ENCODE data around the gene SNRPD3.
A peak's percentile ranks its signal among the peaks of the same experiment; 100 is the strongest.
"Not testable (repeated sequence)": the region's sequence is repeated elsewhere in the genome, so short reads cannot be mapped to it uniquely, and the experiment has no call there.

The SNRPD3 gene

DNA sequence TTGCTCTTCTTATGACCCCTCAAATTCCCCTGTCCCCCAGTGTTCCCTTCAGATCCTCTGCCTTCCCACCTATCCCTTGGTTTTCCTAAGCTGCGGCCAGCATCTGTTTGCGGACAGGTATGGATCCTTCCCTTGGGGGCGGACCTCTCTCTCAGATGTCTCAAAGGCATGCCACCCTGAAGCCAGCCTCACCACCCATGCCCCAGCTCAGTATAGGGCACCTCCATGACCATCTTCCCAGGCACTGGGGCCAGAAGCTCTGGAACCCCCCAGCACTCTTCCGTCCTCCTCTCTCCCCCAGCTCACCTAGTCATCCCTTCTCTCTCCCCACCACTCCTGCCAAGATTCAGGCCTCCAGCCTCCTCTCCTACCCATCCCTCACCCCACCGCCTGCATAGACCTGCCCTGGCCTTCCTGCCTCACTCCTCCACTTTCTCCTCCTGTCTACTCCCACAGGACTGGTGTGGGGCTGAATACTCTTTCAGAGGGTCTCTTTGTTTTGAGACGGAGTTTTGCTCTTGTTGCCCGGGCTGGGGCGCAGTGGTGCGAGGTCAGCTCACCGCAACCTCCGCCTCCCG lies 34.9 kb downstream of the SNRPD3 start:
- TF ChIP-seq, protein P1, sequence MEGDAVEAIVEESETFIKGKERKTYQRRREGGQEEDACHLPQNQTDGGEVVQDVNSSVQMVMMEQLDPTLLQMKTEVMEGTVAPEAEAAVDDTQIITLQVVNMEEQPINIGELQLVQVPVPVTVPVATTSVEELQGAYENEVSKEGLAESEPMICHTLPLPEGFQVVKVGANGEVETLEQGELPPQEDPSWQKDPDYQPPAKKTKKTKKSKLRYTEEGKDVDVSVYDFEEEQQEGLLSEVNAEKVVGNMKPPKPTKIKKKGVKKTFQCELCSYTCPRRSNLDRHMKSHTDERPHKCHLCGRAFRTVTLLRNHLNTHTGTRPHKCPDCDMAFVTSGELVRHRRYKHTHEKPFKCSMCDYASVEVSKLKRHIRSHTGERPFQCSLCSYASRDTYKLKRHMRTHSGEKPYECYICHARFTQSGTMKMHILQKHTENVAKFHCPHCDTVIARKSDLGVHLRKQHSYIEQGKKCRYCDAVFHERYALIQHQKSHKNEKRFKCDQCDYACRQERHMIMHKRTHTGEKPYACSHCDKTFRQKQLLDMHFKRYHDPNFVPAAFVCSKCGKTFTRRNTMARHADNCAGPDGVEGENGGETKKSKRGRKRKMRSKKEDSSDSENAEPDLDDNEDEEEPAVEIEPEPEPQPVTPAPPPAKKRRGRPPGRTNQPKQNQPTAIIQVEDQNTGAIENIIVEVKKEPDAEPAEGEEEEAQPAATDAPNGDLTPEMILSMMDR (conservative IDR thresholded peaks at IDR 0.05; ENCODE audit: control insufficient read depth, insufficient read depth, low read depth, low read length) = no peak
- no peak overlapping the region for H3K4me3 ChIP-seq (ENCODE audit: control insufficient read depth, low read depth, low read length)
- DNase-seq (ENCODE audit: low read depth) = no peak

DNA sequence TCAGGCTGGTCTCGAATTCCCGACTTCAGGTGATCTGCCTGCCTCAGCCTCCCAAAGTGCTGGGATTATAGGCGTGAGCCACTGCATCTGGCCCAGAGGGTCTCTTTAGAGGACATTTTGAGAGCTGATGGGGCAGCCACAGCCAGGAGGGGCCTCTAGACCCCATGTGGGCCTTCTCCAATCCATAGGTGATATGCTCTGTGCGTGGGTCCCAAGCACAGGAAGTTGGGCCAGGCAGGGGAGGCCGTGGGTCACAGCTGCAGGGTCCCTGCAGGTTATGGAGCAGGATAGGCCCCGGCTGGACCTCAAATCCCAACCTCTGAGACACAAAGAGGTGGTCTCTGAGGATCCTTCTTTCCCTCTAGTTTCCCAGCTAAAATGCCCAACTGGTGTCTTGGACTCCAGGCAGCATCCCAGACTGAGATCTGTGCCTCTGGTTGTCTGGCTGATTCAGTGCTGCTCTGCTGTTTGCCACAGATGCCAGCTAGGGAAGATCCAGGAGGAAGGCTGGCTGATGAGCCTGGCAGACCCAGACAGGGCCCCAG lies 35.6 kb downstream of the SNRPD3 start:
- H3K4me3 ChIP-seq (ENCODE audit: control insufficient read depth, low read depth, low read length) = no peak overlapping the region
- TF ChIP-seq, protein P1 (conservative IDR thresholded peaks at IDR 0.05; ENCODE audit: control insufficient read depth, insufficient read depth, low read depth, low read length) = no peak

DNA sequence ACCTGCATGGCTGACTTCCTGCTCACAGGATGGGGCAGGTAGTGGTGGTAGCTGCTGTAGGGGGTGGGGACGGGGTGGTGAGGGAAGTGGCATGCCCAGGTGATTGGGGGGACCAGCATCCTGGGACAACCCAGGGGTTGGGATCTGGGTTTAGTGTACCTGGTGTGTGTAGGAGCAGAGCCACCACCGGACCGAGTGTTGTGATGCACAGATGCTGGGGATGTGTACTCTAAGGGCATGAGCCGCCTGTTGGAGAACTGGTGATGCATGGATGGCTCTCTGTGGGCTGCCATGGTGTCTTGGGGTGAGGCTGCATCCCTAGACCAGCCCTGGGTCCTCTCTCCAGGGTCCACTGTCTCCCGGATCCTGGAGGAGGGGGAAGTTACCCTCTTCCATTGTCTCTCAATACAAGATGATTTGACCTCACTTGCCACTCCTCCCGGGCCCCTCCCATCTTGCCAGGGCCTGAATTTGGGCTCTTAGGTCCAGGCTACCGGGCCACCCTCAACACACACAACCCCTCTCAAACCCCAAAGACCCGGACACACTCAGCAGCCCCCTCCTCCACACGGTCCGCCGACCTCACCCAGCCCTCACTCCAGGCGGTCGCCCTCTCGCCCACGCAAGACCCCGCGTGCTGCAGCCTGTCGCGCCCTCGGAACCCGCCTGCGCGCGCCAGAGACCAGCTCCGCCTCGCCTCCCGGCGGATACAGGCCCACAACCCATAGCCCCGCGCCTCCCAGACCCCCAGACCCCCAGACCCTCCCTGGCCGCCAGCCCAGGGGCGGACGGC lies 36.5 kb downstream of the SNRPD3 start:
- TF ChIP-seq, protein P1 (conservative IDR thresholded peaks at IDR 0.05; ENCODE audit: control insufficient read depth, insufficient read depth, low read depth, low read length) = no peak
- peak overlapping the region; percentile 52 for H3K4me3 ChIP-seq (ENCODE audit: control insufficient read depth, low read depth, low read length)
- peak; percentile 19 for DNase-seq (ENCODE audit: low read depth)

More for the DNA sequence above, 35.6 kb downstream of the SNRPD3 start:
- DNase-seq (ENCODE audit: low read depth) = no peak

DNA sequence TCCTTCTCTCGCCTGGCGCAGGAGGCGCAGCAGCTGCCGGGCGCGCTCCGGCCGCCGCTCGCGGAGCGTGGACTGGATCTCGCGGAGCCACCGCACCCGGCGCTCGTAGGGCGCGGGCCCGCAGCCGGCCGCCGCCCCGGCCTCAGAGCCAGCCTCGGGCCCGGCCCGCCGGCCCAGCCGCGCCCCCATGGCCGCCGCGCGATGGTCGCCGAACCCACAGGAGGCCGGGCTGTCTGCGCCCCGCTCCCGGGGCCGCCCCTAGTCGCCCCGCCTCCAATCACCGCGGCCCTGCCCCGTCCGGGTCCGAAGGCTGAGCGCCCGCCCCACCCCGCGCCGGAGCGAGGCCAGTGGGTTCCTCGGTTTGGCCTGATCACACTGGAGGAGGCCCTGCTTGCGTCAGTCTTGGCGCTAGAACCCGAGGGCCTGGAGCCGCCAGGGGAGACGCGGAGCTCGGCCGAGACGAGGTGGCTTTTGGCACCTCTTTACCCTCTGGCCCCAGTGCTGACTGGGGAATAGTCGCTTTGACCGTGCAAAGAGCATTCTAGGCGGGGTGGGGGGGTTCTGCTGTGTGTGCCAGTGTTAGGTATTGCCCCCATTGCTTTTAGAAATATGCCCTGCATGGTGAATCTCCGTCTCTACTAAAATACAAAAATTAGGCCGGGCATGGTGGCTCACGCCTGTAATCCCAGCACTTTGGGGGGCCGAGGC lies 37.2 kb downstream of the SNRPD3 start, which contains the start of gene LRRC75B:
LRRC75B (minus strand) TSS at position 223 of the 708 bp plus-strand sequence; CDS start at position 189, 34 bp downstream.
- peak within 1 kb of the TSS; percentile 52 for H3K4me3 ChIP-seq (ENCODE audit: control insufficient read depth, low read depth, low read length)
- TF ChIP-seq, protein P1 (conservative IDR thresholded peaks at IDR 0.05; ENCODE audit: control insufficient read depth, insufficient read depth, low read depth, low read length) = no peak
- DNase-seq (ENCODE audit: low read depth) = peak; percentile 83

DNA sequence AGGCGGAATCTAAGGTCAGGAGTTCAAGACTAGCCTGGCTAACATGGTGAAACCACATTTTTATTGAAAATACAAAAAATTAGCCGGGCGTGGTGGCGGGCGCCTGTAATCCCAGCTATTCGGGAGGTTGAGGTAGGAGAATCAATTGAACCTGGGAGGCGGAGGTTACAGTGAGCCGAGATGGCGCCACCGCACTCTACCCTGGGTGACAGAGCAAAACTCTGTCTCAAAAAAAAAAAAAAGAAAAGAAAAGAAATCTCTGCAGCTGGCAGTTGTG lies 37.7 kb downstream of the SNRPD3 start:
- not testable (repeated sequence) for DNase-seq (ENCODE audit: low read depth); H3K4me3 ChIP-seq (ENCODE audit: control insufficient read depth, low read depth, low read length)

DNA sequence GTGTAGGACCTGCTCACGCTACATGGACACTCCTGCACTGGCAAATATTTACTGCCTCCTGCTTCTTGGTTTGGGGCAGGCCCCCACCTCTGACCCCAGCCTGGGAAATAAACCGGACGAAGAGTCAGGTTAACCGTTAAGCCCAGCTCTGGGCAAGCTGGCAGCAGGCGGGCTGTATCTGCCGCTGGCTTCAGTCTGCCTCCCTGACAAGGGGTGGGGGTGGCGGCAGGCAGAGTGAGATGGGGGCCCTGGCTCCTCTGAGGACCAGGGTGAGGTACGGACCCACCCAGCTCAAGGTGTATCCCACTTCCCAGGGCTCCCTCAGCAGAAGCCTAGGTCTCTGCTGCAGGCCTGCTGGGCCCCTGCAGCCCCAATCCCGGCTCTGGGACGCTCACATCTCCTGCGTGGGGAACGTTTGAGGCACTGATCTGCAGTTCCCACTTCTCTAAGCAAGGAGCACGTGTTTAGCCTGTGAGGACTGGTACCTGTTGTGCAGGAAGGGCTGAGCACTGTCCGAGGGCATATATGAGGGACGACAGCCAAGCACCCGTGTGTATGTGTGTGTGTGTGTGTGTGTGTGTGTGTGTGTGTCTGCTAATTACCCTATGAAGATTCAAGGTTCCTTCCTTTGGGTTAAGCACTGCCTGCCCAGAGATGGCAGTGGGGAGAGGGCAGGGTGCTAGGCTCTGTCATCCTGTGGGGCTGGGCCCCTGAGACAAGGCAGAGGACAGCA lies 38.2 kb downstream of the SNRPD3 start:
- TF ChIP-seq, protein P1 (conservative IDR thresholded peaks at IDR 0.05; ENCODE audit: control insufficient read depth, insufficient read depth, low read depth, low read length) = no peak
- H3K4me3 ChIP-seq (ENCODE audit: control insufficient read depth, low read depth, low read length) = no peak overlapping the region
- no peak for DNase-seq (ENCODE audit: low read depth)

Measured in fibroblast of mammary gland (primary cell).